HL-60 (cell line): ENCODE data around the gene HTATSF1. TPM values are rescaled to one million over a fixed set of nuclear protein-coding genes. Genes with fewer than 3 reads are reported as not detected.

Experiments used
- microRNA-seq: library from miRNA; unstranded; fragments of <30 nt; microRNA quantifications from one replicate; pipeline ENCODE4, GENCODE V29; 2018

HTATSF1 gene

Small RNA genes lying within 50 kb of the gene (microRNA-seq; reads per million reads assigned to microRNA genes)
- not detected for gene MIR934
